ENCODE measurements around the gene DGKG.

DGKG gene

DNA sequence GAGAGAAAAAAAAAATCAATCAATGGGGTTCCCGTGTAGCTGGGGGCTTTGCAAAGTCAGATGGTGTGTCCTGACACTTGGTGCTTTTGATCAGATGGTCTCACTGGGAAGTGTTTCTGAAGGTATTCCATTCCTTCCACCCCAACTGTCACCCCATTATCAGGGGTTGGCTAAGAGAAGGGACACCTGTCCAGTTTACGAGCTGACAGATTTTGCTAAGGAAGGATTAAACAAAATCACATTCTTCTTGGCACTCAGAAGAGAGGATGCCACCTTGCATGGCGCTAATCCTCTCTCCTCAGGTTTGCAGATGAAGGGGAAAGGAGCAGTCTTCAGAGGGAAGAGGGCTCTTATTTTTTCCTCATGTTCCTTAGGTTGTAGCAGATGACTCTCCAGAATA lies 149.4 kb downstream of the DGKG start:
- no peak overlapping the region for H3K27ac ChIP-seq (ENCODE audit: low read length)
- H3K4me3 ChIP-seq (ENCODE audit: low read length): no peak overlapping the region
- H3K9me3 ChIP-seq (ENCODE audit: insufficient read depth, low read depth, low read length): no peaks in the 10 kb centered on the region
- H3K27me3 ChIP-seq (ENCODE audit: insufficient read depth, low read length): no peaks in the 10 kb centered on the region
- no peak overlapping the region for H3K9ac ChIP-seq (ENCODE audit: low read depth, low read length)
- H3K4me1 ChIP-seq (ENCODE audit: insufficient read depth, low read length): peaks cover 28% of the 10 kb centered on the region
- no peaks in the 10 kb centered on the region for H3K36me3 ChIP-seq (ENCODE audit: insufficient read depth, low read depth, low read length)

DNA sequence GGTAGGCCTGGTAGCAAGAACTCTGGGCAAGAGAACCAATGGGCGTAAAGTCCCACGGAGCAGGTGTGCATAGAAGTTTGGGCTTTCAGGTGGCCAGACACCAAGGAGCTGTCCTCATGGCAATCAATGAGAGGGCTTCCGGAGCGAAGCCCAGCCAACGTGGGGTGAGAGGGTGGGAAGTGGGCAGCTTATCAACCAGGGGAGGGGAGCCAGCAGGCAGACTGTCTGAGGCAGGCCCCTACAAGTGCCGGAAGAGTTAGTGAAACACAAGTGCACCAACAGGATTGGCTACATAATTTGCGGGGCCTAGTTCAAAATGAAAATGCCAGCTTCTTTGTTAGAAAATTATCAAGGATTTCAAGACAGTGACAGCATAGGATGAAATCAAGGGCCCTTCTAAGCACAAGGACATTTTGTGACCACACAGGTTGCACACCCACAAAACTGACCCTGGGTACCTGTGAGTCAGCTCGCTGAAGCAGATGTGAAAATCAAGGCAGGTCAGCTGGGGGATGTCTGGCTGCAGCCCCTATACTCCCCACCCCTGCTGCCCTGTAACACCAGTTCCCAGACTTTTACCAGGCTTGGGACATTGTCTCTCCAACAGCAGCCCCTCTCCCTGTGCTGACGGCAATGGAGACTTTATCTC lies 151.1 kb downstream of the DGKG start:
- H3K4me1 ChIP-seq (ENCODE audit: insufficient read depth, low read length): peaks cover 23% of the 10 kb centered on the region
- no peaks in the 10 kb centered on the region for H3K9me3 ChIP-seq (ENCODE audit: insufficient read depth, low read depth, low read length)
- H3K9ac ChIP-seq (ENCODE audit: low read depth, low read length): peak overlapping the region; percentile 21; the same call in 1 of the 2 replicates
- no peaks in the 10 kb centered on the region for H3K27me3 ChIP-seq (ENCODE audit: insufficient read depth, low read length)
- no peaks in the 10 kb centered on the region for H3K36me3 ChIP-seq (ENCODE audit: insufficient read depth, low read depth, low read length)
- no peak overlapping the region for H3K4me3 ChIP-seq (ENCODE audit: low read length)
- no peak overlapping the region for H3K27ac ChIP-seq (ENCODE audit: low read length)

DNA sequence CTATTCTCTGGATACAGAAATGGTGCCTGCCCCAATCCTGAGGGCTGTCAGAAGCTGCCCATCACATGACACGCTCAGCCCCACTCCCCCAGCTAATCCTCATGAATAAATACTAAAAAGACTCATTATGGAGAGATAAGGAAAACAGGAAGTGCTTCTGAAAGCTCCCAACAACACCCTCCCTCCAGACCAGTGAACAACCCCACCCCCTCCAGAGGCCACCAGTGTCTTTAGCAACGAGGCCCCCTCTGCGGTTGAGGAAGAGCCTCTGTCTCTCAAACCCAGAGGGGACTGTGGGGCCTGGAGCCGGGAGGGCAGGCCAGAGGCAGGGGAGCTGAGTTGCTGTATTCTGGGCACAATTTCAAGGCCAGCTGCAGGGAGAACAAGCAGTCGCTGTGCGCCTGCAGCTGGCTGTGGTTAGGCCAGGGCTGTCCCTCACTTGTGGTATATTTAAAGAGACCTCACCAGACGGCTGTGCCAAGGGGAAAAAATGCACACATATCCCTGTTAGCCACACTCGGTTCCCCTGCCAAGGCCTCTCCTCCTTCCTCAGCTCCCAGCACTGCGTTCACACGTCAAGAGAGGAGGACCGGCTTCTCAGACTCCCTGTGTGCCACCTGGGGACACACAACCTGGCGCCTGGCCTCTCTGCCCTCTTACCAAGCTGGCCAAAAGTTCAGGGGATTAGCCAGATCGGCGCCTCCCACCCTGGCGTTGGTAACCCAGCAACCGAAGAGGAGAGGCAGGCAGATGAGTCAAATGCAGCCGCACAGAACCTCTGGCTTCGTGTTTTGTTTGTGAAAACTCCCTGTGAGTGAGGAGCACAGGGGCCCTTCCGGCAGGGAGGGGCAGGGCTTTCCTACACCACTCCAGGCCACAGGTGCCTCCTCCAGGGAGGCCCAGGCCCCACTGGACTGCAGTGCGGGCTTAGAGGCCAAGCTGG lies 152.0 kb downstream of the DGKG start:
- Histone ChIP-seq H3K27me3 (ENCODE audit: insufficient read depth, low read length) (no peaks in the 10 kb centered on the region), H3K4me1 (ENCODE audit: insufficient read depth, low read length) (peaks cover 18% of the 10 kb centered on the region), H3K9me3 (ENCODE audit: insufficient read depth, low read depth, low read length) (no peaks in the 10 kb centered on the region), H3K4me3 (ENCODE audit: low read length) (no peak overlapping the region), H3K27ac (ENCODE audit: low read length) (no peak overlapping the region), H3K9ac (ENCODE audit: low read depth, low read length) (peak overlapping the region; percentile 59; the same call in 1 of the 2 replicates), H3K36me3 (ENCODE audit: insufficient read depth, low read depth, low read length) (no peaks in the 10 kb centered on the region)

GRCh38 chr3:186208296-186208989 lies 153.6 kb downstream of the DGKG start:
- Histone ChIP-seq H3K4me1 (ENCODE audit: insufficient read depth, low read length) (peaks cover 18% of the 10 kb centered on the region), H3K27ac (ENCODE audit: low read length) (no peak overlapping the region), H3K36me3 (ENCODE audit: insufficient read depth, low read depth, low read length) (no peaks in the 10 kb centered on the region), H3K4me3 (ENCODE audit: low read length) (no peak overlapping the region), H3K9ac (ENCODE audit: low read depth, low read length) (no peak overlapping the region), H3K9me3 (ENCODE audit: insufficient read depth, low read depth, low read length) (no peaks in the 10 kb centered on the region), H3K27me3 (ENCODE audit: insufficient read depth, low read length) (no peaks in the 10 kb centered on the region; the same call in 1 of the 2 replicates)

- peaks cover 3% of the 10 kb centered on the region for H3K27me3 ChIP-seq (ENCODE audit: insufficient read depth, low read length)
- H3K4me3 ChIP-seq (ENCODE audit: low read length): no peak overlapping the region
- peaks cover 26% of the 10 kb centered on the region for H3K4me1 ChIP-seq (ENCODE audit: insufficient read depth, low read length)
- H3K27ac ChIP-seq (ENCODE audit: low read length): no peak overlapping the region
- H3K9ac ChIP-seq (ENCODE audit: low read depth, low read length): no peak overlapping the region
- H3K9me3 ChIP-seq (ENCODE audit: insufficient read depth, low read depth, low read length): no peaks in the 10 kb centered on the region
- H3K36me3 ChIP-seq (ENCODE audit: insufficient read depth, low read depth, low read length): no peaks in the 10 kb centered on the region
These were observed 154.5 kb downstream of the DGKG start for GRCh38 chr3:186207515-186207914.

GRCh38 chr3:186200726-186201125 lies 161.3 kb downstream of the DGKG start:
- H3K9me3 ChIP-seq (ENCODE audit: insufficient read depth, low read depth, low read length): no peaks in the 10 kb centered on the region
- H3K4me1 ChIP-seq (ENCODE audit: insufficient read depth, low read length): peaks cover 14% of the 10 kb centered on the region; the same call in 1 of the 2 replicates
- peaks cover 59% of the 10 kb centered on the region for H3K27me3 ChIP-seq (ENCODE audit: insufficient read depth, low read length)
- no peak overlapping the region for H3K27ac ChIP-seq (ENCODE audit: low read length)
- no peak overlapping the region for H3K4me3 ChIP-seq (ENCODE audit: low read length)
- no peak overlapping the region for H3K9ac ChIP-seq (ENCODE audit: low read depth, low read length)
- no peaks in the 10 kb centered on the region for H3K36me3 ChIP-seq (ENCODE audit: insufficient read depth, low read depth, low read length)

DNA sequence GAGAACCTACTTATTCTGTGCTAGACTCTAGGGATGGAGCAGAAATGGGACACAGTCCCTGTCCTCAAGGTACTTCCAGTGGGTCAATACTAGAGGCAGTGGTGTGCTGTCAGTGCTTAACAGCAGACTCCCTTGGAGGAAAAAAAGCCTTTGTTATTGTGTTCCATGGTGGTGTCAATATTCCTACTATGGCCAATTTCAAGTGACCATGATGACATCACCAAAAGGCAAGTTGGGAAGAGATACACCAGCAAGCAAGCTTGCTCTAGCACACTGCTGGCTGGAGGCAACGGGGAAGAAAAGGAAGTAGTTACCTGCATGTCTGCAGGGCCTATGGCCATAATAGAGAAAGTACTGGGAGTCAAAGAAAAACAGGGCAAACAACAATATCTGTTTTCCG lies 163.6 kb downstream of the DGKG start:
- H3K27ac ChIP-seq (ENCODE audit: low read length): no peak overlapping the region
- no peak overlapping the region for H3K4me3 ChIP-seq (ENCODE audit: low read length)
- peaks cover 17% of the 10 kb centered on the region; the same call in 1 of the 2 replicates for H3K4me1 ChIP-seq (ENCODE audit: insufficient read depth, low read length)
- no peaks in the 10 kb centered on the region for H3K9me3 ChIP-seq (ENCODE audit: insufficient read depth, low read depth, low read length)
- no peak overlapping the region for H3K9ac ChIP-seq (ENCODE audit: low read depth, low read length)
- peaks cover 81% of the 10 kb centered on the region for H3K27me3 ChIP-seq (ENCODE audit: insufficient read depth, low read length)
- no peaks in the 10 kb centered on the region for H3K36me3 ChIP-seq (ENCODE audit: insufficient read depth, low read depth, low read length)

DNA sequence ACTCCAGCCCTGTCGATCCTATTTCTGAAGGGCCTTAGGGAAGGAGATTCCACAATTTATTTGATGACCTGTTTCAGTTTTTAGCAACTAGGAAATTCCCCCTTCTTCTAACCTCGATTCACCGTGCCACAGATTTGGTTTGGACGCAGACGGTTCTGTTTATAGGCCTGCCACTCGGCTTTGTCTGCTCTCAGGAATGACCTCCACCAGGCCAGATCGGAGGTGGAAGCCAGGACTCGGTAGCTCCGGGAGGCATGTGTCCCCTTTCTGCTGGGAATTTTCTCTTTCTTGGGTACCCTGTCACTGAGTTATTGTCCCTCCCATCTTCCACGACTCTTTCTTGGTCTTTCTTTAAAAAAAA lies 167.6 kb downstream of the DGKG start:
- peaks cover 94% of the 10 kb centered on the region for H3K27me3 ChIP-seq (ENCODE audit: insufficient read depth, low read length)
- H3K9me3 ChIP-seq (ENCODE audit: insufficient read depth, low read depth, low read length): no peaks in the 10 kb centered on the region
- H3K27ac ChIP-seq (ENCODE audit: low read length): no peak overlapping the region
- H3K9ac ChIP-seq (ENCODE audit: low read depth, low read length): peak overlapping the region; percentile 63; the same call in 1 of the 2 replicates
- H3K4me1 ChIP-seq (ENCODE audit: insufficient read depth, low read length): peaks cover 7% of the 10 kb centered on the region; the same call in 1 of the 2 replicates
- no peaks in the 10 kb centered on the region for H3K36me3 ChIP-seq (ENCODE audit: insufficient read depth, low read depth, low read length)
- H3K4me3 ChIP-seq (ENCODE audit: low read length): peak overlapping the region; percentile 71; the same call in 1 of the 2 replicates

DNA sequence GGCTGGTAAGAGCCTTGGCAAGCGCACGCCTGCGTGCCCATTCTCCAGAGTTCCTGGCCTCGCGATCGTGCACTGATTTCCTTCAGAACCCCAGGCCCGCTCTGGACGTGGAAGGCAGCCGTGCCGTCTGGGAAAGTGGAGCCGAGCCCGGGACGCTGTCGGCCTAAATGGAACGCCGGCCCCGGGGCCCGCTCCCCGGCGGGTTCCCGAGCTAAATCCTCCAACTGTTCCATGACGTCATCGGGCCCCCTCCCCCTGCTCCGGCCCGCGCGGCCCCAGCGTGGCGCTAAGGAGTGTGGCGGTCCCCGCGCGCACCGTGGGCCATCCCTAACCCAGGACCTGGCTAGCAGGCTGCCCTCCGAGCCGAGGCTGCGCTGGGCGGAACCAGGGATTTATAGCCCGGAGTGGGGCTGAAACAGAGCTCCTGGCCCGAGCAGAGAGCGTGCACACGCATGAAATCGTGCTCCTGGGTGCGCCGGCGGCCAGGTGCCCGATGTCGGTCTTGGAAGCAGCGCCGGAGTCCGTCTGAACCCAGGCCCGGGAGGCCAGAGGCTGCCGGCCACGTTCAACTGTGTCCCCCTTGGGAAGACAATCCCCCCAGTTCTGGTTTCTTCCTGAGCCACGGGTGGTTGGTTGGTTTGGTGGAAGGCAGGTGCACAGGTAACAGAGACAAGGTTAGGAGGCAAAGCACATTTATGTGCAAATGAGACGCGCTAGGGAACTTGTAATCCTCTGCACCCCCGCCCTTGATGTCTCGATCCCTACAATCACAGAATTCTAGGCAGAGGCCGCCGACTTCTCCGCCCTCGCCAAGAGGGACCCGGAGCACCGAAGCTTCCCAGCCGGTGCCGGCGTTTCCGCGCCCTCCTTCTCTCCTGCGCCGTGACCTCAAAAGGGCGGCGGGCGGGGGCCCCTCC lies 168.2 kb downstream of the DGKG start:
- Histone ChIP-seq H3K4me1 (ENCODE audit: insufficient read depth, low read length) (peaks cover 7% of the 10 kb centered on the region; the same call in 1 of the 2 replicates), H3K27ac (ENCODE audit: low read length) (no peak overlapping the region), H3K9ac (ENCODE audit: low read depth, low read length) (peak overlapping the region; percentile 63; the same call in 1 of the 2 replicates), H3K27me3 (ENCODE audit: insufficient read depth, low read length) (peaks cover 100% of the 10 kb centered on the region), H3K4me3 (ENCODE audit: low read length) (peak overlapping the region; percentile 71), H3K36me3 (ENCODE audit: insufficient read depth, low read depth, low read length) (no peaks in the 10 kb centered on the region), H3K9me3 (ENCODE audit: insufficient read depth, low read depth, low read length) (no peaks in the 10 kb centered on the region)

- peaks cover 98% of the 10 kb centered on the region for H3K27me3 ChIP-seq (ENCODE audit: insufficient read depth, low read length)
- H3K4me3 ChIP-seq (ENCODE audit: low read length): no peak overlapping the region; the same call in 1 of the 2 replicates
- H3K9me3 ChIP-seq (ENCODE audit: insufficient read depth, low read depth, low read length): no peaks in the 10 kb centered on the region
- H3K27ac ChIP-seq (ENCODE audit: low read length): no peak overlapping the region
- H3K4me1 ChIP-seq (ENCODE audit: insufficient read depth, low read length): peaks cover 7% of the 10 kb centered on the region; the same call in 1 of the 2 replicates
- no peaks in the 10 kb centered on the region for H3K36me3 ChIP-seq (ENCODE audit: insufficient read depth, low read depth, low read length)
- H3K9ac ChIP-seq (ENCODE audit: low read depth, low read length): no peak overlapping the region
These were observed 169.2 kb downstream of the DGKG start for GRCh38 chr3:186192823-186193222.
